Measurements from ENCODE around the gene TENM3. TPM values are rescaled to one million over a fixed set of nuclear protein-coding genes. Genes with fewer than 3 reads are reported as not detected.

Gene TENM3
- total RNA-seq, 2 donors from 2014 or later, result not detected

- DNase-seq (no peak), ATAC-seq (no peak)
- Mint-ChIP-seq H3K4me3 (no peak overlapping the region), H3K4me1 (peaks cover 4% of the 10 kb centered on the region), H3K27ac (no peak overlapping the region), H3K36me3 (ENCODE audit: low read depth) (peaks cover 8% of the 10 kb centered on the region), H3K27me3 (peaks cover 84% of the 10 kb centered on the region)
- H3K9me3 ChIP-seq (ENCODE audit: control insufficient read depth, low read length, poor library complexity, severe bottlenecking), result no peaks in the 10 kb centered on the region
Observed at GRCh38 chr4:182839256-182839655, 596.1 kb downstream of the TENM3 start.

- Mint-ChIP-seq H3K27me3 (peaks cover 89% of the 10 kb centered on the region), H3K4me1 (peaks cover 4% of the 10 kb centered on the region), H3K36me3 (ENCODE audit: low read depth) (peaks cover 8% of the 10 kb centered on the region), H3K27ac (peak overlapping the region; percentile 3), H3K4me3 (no peak overlapping the region)
- no peak for DNase-seq
- H3K9me3 ChIP-seq (ENCODE audit: control insufficient read depth, low read length, poor library complexity, severe bottlenecking), result no peaks in the 10 kb centered on the region
- ATAC-seq, result no peak
Observed at GRCh38 chr4:182840108-182840507, 596.9 kb downstream of the TENM3 start.

- no peak overlapping the region for H3K27ac Mint-ChIP-seq
- H3K9me3 ChIP-seq (ENCODE audit: control insufficient read depth, low read length, poor library complexity, severe bottlenecking), result no peaks in the 10 kb centered on the region
- H3K27me3 Mint-ChIP-seq, result peaks cover 81% of the 10 kb centered on the region
- peaks cover 4% of the 10 kb centered on the region for H3K36me3 Mint-ChIP-seq (ENCODE audit: low read depth)
- H3K4me1 Mint-ChIP-seq, result peaks cover 2% of the 10 kb centered on the region
- no peak overlapping the region for H3K4me3 Mint-ChIP-seq
- DNase-seq (no peak), ATAC-seq (no peak)
Observed at GRCh38 chr4:182842104-182842600, 599.0 kb downstream of the TENM3 start.

GRCh38 chr4:182842759-182843390, 599.7 kb downstream of the TENM3 start:
- H3K9me3 ChIP-seq (ENCODE audit: control insufficient read depth, low read length, poor library complexity, severe bottlenecking), result no peaks in the 10 kb centered on the region
- Mint-ChIP-seq H3K27me3 (peaks cover 74% of the 10 kb centered on the region), H3K27ac (no peak overlapping the region), H3K36me3 (ENCODE audit: low read depth) (peaks cover 4% of the 10 kb centered on the region), H3K4me1 (peaks cover 2% of the 10 kb centered on the region), H3K4me3 (no peak overlapping the region)
- ATAC-seq (no peak), DNase-seq (no peak)

- peaks cover 4% of the 10 kb centered on the region for H3K36me3 Mint-ChIP-seq (ENCODE audit: low read depth)
Observed at GRCh38 chr4:182843808-182844325, 600.7 kb downstream of the TENM3 start.

GRCh38 chr4:182845618-182846017, 602.4 kb downstream of the TENM3 start:
- H3K27me3 Mint-ChIP-seq, result peaks cover 49% of the 10 kb centered on the region
- H3K27ac Mint-ChIP-seq, result no peak overlapping the region
- no peak overlapping the region for H3K4me3 Mint-ChIP-seq
- peaks cover 2% of the 10 kb centered on the region for H3K4me1 Mint-ChIP-seq
- peaks cover 4% of the 10 kb centered on the region for H3K36me3 Mint-ChIP-seq (ENCODE audit: low read depth)
- ATAC-seq (no peak), DNase-seq (no peak)
- no peaks in the 10 kb centered on the region for H3K9me3 ChIP-seq (ENCODE audit: control insufficient read depth, low read length, poor library complexity, severe bottlenecking)

More at GRCh38 chr4:182843808-182844325, 600.7 kb downstream of the TENM3 start:
- no peaks in the 10 kb centered on the region for H3K9me3 ChIP-seq (ENCODE audit: control insufficient read depth, low read length, poor library complexity, severe bottlenecking)
- H3K4me1 Mint-ChIP-seq, result peaks cover 2% of the 10 kb centered on the region
- no peak for DNase-seq
- no peak for ATAC-seq
- no peak overlapping the region for H3K4me3 Mint-ChIP-seq
- H3K27ac Mint-ChIP-seq, result no peak overlapping the region
- H3K27me3 Mint-ChIP-seq, result peaks cover 64% of the 10 kb centered on the region

GRCh38 chr4:182846036-182846435, 602.8 kb downstream of the TENM3 start:
- no peaks in the 10 kb centered on the region for H3K9me3 ChIP-seq (ENCODE audit: control insufficient read depth, low read length, poor library complexity, severe bottlenecking)
- ATAC-seq, result no peak
- peaks cover 2% of the 10 kb centered on the region for H3K4me1 Mint-ChIP-seq
- peaks cover 4% of the 10 kb centered on the region for H3K36me3 Mint-ChIP-seq (ENCODE audit: low read depth)
- no peak overlapping the region for H3K27ac Mint-ChIP-seq
- peaks cover 46% of the 10 kb centered on the region for H3K27me3 Mint-ChIP-seq
- no peak for DNase-seq
- no peak overlapping the region for H3K4me3 Mint-ChIP-seq

GRCh38 chr4:182847576-182848450, 604.6 kb downstream of the TENM3 start:
- Mint-ChIP-seq H3K27me3 (peaks cover 33% of the 10 kb centered on the region), H3K4me1 (peaks cover 2% of the 10 kb centered on the region), H3K27ac (no peak overlapping the region), H3K36me3 (ENCODE audit: low read depth) (peaks cover 7% of the 10 kb centered on the region), H3K4me3 (no peak overlapping the region)
- DNase-seq, result no peak
- no peak for ATAC-seq
- H3K9me3 ChIP-seq (ENCODE audit: control insufficient read depth, low read length, poor library complexity, severe bottlenecking), result no peaks in the 10 kb centered on the region

- no peak for ATAC-seq
- H3K9me3 ChIP-seq (ENCODE audit: control insufficient read depth, low read length, poor library complexity, severe bottlenecking), result no peaks in the 10 kb centered on the region
- no peak overlapping the region for H3K27ac Mint-ChIP-seq
- no peak for DNase-seq
- peaks cover 24% of the 10 kb centered on the region for H3K27me3 Mint-ChIP-seq
- H3K4me3 Mint-ChIP-seq, result no peak overlapping the region
- H3K36me3 Mint-ChIP-seq (ENCODE audit: low read depth), result peaks cover 7% of the 10 kb centered on the region
- H3K4me1 Mint-ChIP-seq, result no peaks in the 10 kb centered on the region
Observed at GRCh38 chr4:182848685-182849084, 605.5 kb downstream of the TENM3 start.

Measured in T-helper 17 cell (primary cell).